Type B pancreatic cell (in vitro differentiated cells): Measurements from ENCODE around the gene TRMT11. TPM values are rescaled to one million over a fixed set of nuclear protein-coding genes. Genes with fewer than 3 reads are reported as not detected.

ENCODE experiments used
- DNase-seq: peaks from one replicate; pipeline ENCODE4 v3.0.0; 2021; ENCODE audit warnings: mixed read lengths; ENCODE audit not compliant: unreplicated experiment; ENCODE audit errors: extremely low spot score
- H3K27ac Mint-ChIP-seq: 2 replicates; pipeline ENCODE4 v1.8.0; 2021; ENCODE audit warnings: mild to moderate bottlenecking, mixed read lengths
- H3K27me3 Mint-ChIP-seq: 2 replicates; pipeline ENCODE4 v1.8.0; 2021; ENCODE audit warnings: mixed read lengths
- H3K36me3 Mint-ChIP-seq: 2 replicates; pipeline ENCODE4 v1.8.0; 2021; ENCODE audit warnings: mixed read lengths
- H3K4me1 Mint-ChIP-seq: one replicate; pipeline ENCODE4 v1.8.0; 2021; ENCODE audit warnings: mixed read lengths; ENCODE audit not compliant: unreplicated experiment
- H3K4me3 Mint-ChIP-seq: 2 replicates; pipeline ENCODE4 v1.8.0; 2021; ENCODE audit warnings: mild to moderate bottlenecking, mixed read lengths
- H3K9me3 Mint-ChIP-seq: 2 replicates; pipeline ENCODE4 v1.8.0; 2021; ENCODE audit warnings: mixed read lengths
- total RNA-seq: library from RNA; stranded (reverse); gene quantifications from 2 replicates; pipeline ENCODE4 v1.2.1, GENCODE V29; 2021; ENCODE audit warnings: low replicate concordance
- TF ChIP-seq, protein P1 (sequence below): fragments of 200-600 bp; sonication (generic); conservative IDR thresholded peaks from 2 replicates; pipeline ENCODE4 v1.5.0; 2021; ENCODE audit warnings: antibody characterized with exemption, mild to moderate bottlenecking

The TRMT11 gene
- total RNA-seq, 1 donor from 2014 or later, result 22.3 TPM

DNA sequence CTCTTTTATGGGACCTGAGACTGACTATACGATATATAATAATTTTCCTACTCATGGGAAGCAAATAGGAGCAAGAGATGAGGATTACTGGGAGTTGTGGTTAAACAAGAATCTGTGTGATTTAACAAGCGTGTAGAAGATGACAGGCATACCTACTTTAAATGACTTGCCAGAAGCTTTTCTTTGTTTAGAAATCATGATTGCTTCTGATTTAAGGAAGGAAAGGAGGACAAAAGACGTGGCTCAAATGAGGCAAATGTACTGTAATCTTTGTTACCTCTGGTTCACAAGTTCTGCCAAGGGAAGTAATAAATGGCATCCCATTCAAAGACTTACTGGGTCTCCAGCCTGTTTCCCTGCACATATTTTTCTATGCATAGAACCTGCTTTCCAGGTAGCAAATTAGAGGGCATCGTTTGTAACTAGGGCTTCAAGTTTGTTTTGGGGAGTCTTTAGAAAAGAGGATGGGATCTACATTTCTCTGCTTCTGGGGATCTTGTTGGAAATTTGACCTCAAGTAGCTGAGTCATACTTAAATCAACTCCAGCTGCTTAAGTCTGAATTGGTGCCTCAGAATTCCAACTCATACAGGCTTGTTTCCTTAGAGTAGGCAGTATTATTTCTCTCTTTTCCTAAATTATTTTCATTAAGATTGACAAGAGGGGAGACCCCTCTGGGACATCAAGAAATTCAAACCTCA lies 2.9 kb upstream of the TRMT11 start:
- Mint-ChIP-seq H3K27me3 (no peaks in the 10 kb centered on the region), H3K27ac (no peak overlapping the region), H3K9me3 (no peaks in the 10 kb centered on the region), H3K4me1 (peaks cover 3% of the 10 kb centered on the region), H3K36me3 (no peaks in the 10 kb centered on the region), H3K4me3 (no peak overlapping the region)
- no peak for DNase-seq
- TF ChIP-seq, protein P1, sequence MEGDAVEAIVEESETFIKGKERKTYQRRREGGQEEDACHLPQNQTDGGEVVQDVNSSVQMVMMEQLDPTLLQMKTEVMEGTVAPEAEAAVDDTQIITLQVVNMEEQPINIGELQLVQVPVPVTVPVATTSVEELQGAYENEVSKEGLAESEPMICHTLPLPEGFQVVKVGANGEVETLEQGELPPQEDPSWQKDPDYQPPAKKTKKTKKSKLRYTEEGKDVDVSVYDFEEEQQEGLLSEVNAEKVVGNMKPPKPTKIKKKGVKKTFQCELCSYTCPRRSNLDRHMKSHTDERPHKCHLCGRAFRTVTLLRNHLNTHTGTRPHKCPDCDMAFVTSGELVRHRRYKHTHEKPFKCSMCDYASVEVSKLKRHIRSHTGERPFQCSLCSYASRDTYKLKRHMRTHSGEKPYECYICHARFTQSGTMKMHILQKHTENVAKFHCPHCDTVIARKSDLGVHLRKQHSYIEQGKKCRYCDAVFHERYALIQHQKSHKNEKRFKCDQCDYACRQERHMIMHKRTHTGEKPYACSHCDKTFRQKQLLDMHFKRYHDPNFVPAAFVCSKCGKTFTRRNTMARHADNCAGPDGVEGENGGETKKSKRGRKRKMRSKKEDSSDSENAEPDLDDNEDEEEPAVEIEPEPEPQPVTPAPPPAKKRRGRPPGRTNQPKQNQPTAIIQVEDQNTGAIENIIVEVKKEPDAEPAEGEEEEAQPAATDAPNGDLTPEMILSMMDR, result no peak

DNA sequence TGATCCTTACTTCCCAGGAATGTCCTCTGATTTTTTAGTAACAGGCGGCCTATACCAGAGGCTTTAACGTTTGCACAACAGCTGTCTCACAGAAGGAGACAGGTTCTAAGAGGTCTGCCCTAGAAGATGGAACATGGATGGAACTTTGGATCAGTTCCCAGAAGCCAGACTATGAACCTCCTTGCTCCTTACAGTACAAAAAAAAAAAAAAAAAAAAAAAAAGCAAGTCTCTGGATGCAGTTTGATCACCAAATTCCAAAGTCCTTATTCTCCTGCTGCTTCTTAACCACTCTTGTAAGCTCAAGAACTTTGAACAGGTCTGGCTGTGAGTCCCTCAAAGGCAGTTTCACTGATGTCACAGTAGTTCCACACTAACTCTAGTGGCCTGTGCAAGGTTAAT lies 2.0 kb upstream of the TRMT11 start:
- H3K27me3 Mint-ChIP-seq, result no peaks in the 10 kb centered on the region
- H3K27ac Mint-ChIP-seq, result no peak overlapping the region
- H3K4me1 Mint-ChIP-seq, result peaks cover 4% of the 10 kb centered on the region
- TF ChIP-seq, protein P1, result no peak
- H3K4me3 Mint-ChIP-seq, result no peak overlapping the region
- no peaks in the 10 kb centered on the region for H3K9me3 Mint-ChIP-seq
- H3K36me3 Mint-ChIP-seq, result no peaks in the 10 kb centered on the region
- DNase-seq, result no peak

DNA sequence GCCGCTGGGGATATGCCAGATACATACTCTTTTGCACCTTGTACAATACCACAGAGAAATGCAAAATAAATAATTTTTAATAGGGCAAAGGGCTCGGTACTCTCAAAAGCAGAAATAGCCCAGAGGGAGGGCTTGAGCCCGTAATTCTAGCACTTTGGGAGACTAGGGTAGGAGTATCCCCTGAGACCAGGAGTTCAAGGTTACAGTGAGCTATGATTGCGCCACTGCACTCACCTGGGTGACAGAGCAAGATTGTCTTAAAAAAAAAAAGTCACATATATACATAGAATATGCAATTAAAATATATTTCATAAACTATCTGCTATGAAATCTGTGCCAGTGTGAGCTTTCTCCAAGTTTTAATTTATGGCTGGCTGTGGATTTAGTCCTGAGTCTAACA lies 818 bp upstream of the TRMT11 start:
- no peaks in the 10 kb centered on the region for H3K36me3 Mint-ChIP-seq
- TF ChIP-seq, protein P1, result no peak
- H3K4me3 Mint-ChIP-seq, result peak overlapping the region; percentile 53
- no peak overlapping the region for H3K27ac Mint-ChIP-seq
- H3K4me1 Mint-ChIP-seq, result peaks cover 11% of the 10 kb centered on the region
- no peaks in the 10 kb centered on the region for H3K27me3 Mint-ChIP-seq
- DNase-seq, result no peak
- H3K9me3 Mint-ChIP-seq, result no peaks in the 10 kb centered on the region

DNA sequence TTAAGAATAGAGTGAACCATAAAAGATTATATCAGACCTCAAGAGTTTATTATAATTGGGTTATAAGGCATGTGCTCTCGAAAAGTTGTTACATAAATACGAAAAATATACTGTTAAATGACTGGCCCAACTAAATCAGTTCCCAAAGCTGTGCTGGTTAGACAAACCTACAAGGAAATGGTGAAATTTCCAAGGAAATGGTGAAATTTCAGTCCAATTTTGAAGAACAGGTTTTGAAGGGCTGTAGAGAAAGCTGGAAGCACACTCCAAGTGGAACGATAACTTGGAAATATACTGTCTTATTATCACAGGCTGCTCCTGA lies 400 bp upstream of the TRMT11 start:
- H3K4me1 Mint-ChIP-seq, result peaks cover 11% of the 10 kb centered on the region
- DNase-seq, result no peak
- no peaks in the 10 kb centered on the region for H3K36me3 Mint-ChIP-seq
- no peak overlapping the region for H3K27ac Mint-ChIP-seq
- H3K9me3 Mint-ChIP-seq, result no peaks in the 10 kb centered on the region
- H3K27me3 Mint-ChIP-seq, result no peaks in the 10 kb centered on the region
- no peak overlapping the region for H3K4me3 Mint-ChIP-seq
- TF ChIP-seq, protein P1, result no peak

DNA sequence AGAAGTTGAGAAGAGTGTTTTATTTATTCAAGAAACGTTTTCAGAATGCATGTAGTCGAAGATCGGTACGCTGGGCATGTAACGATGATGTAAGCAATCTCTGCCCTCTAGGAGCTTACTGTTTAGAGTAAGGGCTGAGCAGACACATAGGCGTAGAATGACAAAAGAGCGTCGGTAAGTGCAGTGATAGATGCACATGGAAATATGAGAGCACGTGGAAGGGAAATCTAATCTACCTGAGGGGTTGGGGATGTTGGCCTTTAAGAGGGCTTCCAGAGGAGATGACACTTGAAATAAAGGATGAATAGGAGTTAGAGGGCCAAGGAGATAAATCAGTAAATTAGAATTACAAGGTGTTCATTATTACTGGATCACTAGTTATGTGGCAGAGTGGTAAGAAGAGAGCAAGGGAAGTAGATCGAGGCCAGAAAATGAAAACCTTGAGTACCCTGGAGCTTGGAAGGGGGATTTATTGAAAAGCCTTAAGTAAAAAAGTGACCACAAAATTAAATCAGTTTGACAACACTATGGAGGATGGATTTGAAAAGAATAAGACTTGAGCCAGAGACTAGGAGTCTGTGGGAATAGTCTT lies 782 bp downstream of the TRMT11 start:
- DNase-seq, result no peak
- H3K9me3 Mint-ChIP-seq, result no peaks in the 10 kb centered on the region

More for the DNA sequence above, 782 bp downstream of the TRMT11 start:
- Mint-ChIP-seq H3K27ac (no peak overlapping the region), H3K36me3 (no peaks in the 10 kb centered on the region), H3K27me3 (no peaks in the 10 kb centered on the region), H3K4me1 (peaks cover 11% of the 10 kb centered on the region), H3K4me3 (no peak overlapping the region)
- TF ChIP-seq, protein P1, result no peak
